ENCODE data around the gene HNRNPA0. TPM values are rescaled to one million over a fixed set of nuclear protein-coding genes. Genes with fewer than 3 reads are reported as not detected.
A peak's percentile ranks its signal among the peaks of the same experiment; 100 is the strongest.
"Not testable (repeated sequence)": the region's sequence is repeated elsewhere in the genome, so short reads cannot be mapped to it uniquely, and the experiment has no call there.

HNRNPA0 gene
- total and polyA plus RNA-seq, 2 donors: 22.3 to 38.5 TPM

GRCh38 chr5:137767937-137768336 lies 13.8 kb upstream of the HNRNPA0 start:
- H3K27ac ChIP-seq (ENCODE audit: low read depth); H3K36me3 ChIP-seq (ENCODE audit: insufficient read depth); DNase-seq (ENCODE audit: extremely low spot score); H3K4me3 ChIP-seq (ENCODE audit: low read depth, low read length); H3K4me1 ChIP-seq (ENCODE audit: insufficient read depth): not testable (repeated sequence)
- WGBS: 90% methylated on average over 5 of the region's 5 CpGs

DNA sequence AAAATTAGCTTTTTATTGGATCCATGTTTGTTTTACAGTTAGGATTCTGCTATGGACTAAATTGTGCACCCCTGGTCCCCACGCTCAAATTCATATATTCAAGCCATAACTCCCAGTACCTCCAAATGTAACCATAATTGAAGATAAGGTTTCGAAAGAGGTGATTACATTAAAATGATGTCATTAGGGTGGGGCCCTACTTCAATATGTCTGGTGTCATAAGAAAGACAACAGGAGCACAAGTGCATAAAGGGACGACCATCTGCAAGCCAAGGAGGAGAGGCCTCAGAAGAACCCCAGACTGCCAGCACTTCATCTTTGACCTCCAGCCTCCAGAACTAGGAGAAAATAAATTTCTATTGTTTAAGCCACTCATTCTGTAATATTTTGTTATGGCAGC lies 7.4 kb upstream of the HNRNPA0 start:
- no peak overlapping the region for H3K4me3 ChIP-seq (ENCODE audit: low read depth, low read length)
- no peak overlapping the region for H3K27ac ChIP-seq (ENCODE audit: low read depth)
- H3K36me3 ChIP-seq (ENCODE audit: insufficient read depth): no peaks in the 10 kb centered on the region
- no peaks in the 10 kb centered on the region for H3K4me1 ChIP-seq (ENCODE audit: insufficient read depth)
- WGBS: 83% methylated on average over 3 of the region's 3 CpGs
- DNase-seq (ENCODE audit: extremely low spot score): no peak

DNA sequence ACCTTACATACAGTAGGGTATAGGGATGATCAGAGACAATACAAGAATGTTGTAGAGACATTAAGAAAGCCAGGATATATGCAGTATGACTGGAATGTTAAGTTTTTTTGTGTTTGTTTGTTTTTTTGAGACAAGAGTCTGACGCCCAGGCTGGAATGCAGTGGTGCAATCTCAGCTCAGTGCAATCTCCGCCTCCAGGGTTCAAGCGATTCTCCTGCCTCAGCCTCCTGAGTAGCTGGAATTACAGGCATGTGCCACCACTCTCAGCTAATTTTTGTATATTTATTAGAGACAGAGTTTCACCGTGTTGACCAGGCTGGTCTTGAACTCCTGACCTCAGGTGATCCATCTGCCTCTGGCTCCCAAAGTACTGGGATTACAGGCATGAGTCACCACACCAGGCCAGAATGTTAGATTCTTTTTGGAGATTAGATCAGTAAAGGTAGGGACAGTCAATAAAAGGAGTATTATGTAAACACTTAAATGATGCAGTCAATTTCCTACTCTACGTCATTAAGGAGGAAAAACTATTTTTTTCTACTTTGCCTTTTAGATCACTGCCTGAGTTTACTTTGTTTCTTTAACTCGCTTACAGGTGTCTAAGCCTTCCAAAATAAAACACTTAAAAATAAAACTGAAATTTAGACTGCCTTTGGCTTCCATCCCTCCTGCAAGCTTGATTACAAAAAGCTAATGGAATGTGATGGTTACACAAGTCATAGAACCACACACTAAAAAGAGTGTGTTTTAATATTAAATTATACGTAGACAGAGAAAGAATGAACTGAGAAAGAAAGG lies 6.8 kb upstream of the HNRNPA0 start:
- Histone ChIP-seq H3K36me3 (ENCODE audit: insufficient read depth) (no peaks in the 10 kb centered on the region), H3K4me1 (ENCODE audit: insufficient read depth) (no peaks in the 10 kb centered on the region), H3K4me3 (ENCODE audit: low read depth, low read length) (no peak overlapping the region), H3K27ac (ENCODE audit: low read depth) (no peak overlapping the region)
- 78% methylated on average over 7 of the region's 7 CpGs for WGBS
- DNase-seq (ENCODE audit: extremely low spot score): no peak

DNA sequence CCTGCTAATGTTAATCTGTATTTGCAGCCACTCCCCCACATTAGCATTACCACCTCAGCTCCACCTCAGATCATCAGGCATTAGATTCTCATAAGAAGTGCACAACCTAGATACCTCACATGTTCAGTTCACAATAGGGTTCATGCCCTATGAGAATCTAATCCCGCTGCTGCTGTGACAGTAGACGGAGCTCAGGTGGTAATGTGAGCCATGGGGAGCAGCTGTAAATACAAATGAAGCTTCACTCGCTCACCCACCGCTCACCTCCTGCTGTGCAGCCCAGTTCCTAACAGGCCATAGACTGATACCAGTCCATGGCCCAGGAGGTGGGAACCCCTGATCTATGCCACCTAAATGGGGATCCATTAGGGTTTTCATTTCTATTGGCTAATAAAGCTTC lies 6.1 kb upstream of the HNRNPA0 start:
- Histone ChIP-seq H3K4me1 (ENCODE audit: insufficient read depth) (no peaks in the 10 kb centered on the region), H3K4me3 (ENCODE audit: low read depth, low read length) (no peak overlapping the region), H3K27ac (ENCODE audit: low read depth) (no peak overlapping the region), H3K36me3 (ENCODE audit: insufficient read depth) (no peaks in the 10 kb centered on the region)
- WGBS: 97% methylated on average over 4 of the region's 4 CpGs
- DNase-seq (ENCODE audit: extremely low spot score): no peak

DNA sequence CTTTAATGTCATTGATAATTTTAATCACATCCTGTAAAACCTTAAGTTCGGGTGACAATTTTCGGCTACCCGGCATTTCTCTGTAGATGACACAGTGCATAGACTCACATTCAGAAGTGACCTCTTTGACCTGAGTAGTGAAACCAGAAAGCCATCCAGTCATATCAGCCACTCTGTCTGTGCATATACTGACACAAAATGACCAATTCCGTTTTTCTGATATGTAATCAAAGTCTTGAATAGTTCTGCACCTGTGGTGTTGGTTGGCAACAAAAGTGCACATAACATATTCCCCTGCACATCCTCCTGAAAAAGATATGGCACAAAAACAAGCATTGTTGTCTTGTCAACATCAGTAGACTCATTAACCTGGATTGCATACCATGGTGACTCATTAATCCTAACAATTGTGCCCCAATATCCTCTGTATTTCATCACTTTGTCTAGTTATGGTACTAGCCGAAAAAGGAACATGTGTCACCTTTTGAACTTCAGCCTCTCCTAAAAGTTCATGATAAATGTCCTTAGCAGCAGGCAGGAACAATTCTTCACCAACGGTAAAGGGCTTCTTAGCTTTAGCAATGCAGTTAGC lies 4.6 kb upstream of the HNRNPA0 start:
- Histone ChIP-seq H3K4me1 (ENCODE audit: insufficient read depth) (no peaks in the 10 kb centered on the region), H3K4me3 (ENCODE audit: low read depth, low read length) (no peak overlapping the region), H3K27ac (ENCODE audit: low read depth) (no peak overlapping the region), H3K36me3 (ENCODE audit: insufficient read depth) (no peaks in the 10 kb centered on the region)
- 80% methylated on average over 6 of the region's 6 CpGs for WGBS
- no peak for DNase-seq (ENCODE audit: extremely low spot score)

DNA sequence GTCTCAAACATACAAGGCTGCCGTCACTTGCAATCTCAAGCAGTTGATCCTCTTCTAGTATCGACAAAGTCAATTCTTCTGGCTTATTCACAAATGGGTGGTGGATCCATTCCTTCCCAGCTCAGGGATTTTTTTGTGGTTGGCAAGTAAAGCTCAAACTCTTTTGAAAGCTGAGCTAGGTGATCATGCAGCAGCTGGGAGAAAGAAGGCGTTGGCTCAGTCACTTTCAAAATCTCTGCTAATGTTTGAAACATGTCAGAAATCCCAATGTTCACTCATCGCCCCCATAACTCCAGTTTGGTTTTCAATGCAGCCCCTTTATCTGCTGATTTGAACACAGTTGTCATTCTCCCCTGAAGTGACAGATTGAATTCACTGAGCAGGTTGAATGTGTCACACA lies 4.0 kb upstream of the HNRNPA0 start:
- WGBS: 90% methylated on average over 4 of the region's 4 CpGs
- no peak overlapping the region for H3K4me3 ChIP-seq (ENCODE audit: low read depth, low read length)
- H3K27ac ChIP-seq (ENCODE audit: low read depth): no peak overlapping the region

DNA sequence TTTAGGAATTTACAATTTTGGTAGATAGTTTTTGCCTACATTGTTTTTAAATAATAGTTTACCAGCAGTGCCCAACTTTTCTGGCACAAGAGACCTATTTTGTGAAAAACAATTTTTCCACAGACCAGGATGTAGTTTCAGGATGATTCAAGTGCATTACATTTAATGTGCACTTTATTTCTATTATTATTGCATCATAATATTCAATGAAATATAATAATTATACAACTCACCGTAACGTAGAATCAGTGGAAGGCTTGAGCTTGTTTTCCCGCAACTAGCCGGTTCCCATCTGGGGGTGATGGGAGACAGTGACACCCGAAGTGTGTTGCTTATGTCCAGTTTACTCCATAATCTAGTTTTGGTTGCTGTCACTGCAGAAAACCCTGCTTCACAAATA lies 3.5 kb upstream of the HNRNPA0 start:
- WGBS: 93% methylated on average over 5 of the region's 5 CpGs
- Histone ChIP-seq H3K4me1 (ENCODE audit: insufficient read depth) (no peaks in the 10 kb centered on the region), H3K4me3 (ENCODE audit: low read depth, low read length) (no peak overlapping the region), H3K36me3 (ENCODE audit: insufficient read depth) (no peaks in the 10 kb centered on the region), H3K27ac (ENCODE audit: low read depth) (no peak overlapping the region)
- no peak for DNase-seq (ENCODE audit: extremely low spot score)

More for the DNA sequence above, 4.0 kb upstream of the HNRNPA0 start:
- Histone ChIP-seq H3K4me1 (ENCODE audit: insufficient read depth) (no peaks in the 10 kb centered on the region), H3K36me3 (ENCODE audit: insufficient read depth) (no peaks in the 10 kb centered on the region)
- DNase-seq (ENCODE audit: extremely low spot score): no peak

- 28% methylated on average over 36 of the region's 36 CpGs for WGBS
- DNase-seq (ENCODE audit: extremely low spot score): no peak
- H3K36me3 ChIP-seq (ENCODE audit: insufficient read depth): no peaks in the 10 kb centered on the region
- peak overlapping the region; percentile 99 for H3K27ac ChIP-seq (ENCODE audit: low read depth)
- peak overlapping the region; percentile 61 for H3K4me3 ChIP-seq (ENCODE audit: low read depth, low read length)
- no peaks in the 10 kb centered on the region for H3K4me1 ChIP-seq (ENCODE audit: insufficient read depth)
Observed at GRCh38 chr5:137754961-137755762, 999 bp upstream of the HNRNPA0 start.

DNA sequence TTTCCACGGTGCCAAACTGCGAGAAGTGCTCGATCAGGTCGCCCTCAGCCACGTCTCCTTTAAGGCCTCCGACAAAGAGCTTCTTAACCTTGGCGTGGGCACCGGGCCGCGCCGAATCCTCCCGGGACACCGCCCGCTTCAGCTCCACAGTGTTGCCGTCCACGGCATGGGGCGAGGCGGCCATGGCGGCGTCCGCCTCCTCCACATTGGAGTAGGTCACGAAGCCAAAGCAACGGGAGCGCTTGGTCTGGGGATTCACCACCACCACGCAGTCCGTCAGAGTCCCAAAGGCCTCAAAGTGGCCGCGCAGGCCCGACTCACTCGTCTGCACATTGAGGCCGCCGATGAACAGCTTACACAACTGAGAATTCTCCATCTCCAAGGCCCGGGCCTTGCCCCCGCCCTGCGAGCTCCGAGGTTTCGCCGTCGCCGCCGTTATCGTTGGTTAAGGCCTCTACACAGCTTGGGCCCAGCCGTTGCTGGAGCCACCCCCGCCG lies 424 bp downstream of the HNRNPA0 start:
- H3K4me1 ChIP-seq (ENCODE audit: insufficient read depth): no peaks in the 10 kb centered on the region
- peak overlapping the region; percentile 61 for H3K4me3 ChIP-seq (ENCODE audit: low read depth, low read length)
- no peak for DNase-seq (ENCODE audit: extremely low spot score)
- H3K27ac ChIP-seq (ENCODE audit: low read depth): peak overlapping the region; percentile 96
- no peaks in the 10 kb centered on the region for H3K36me3 ChIP-seq (ENCODE audit: insufficient read depth)
- under 1% methylated on average over 45 of the region's 45 CpGs for WGBS

GRCh38 chr5:137752905-137753690 lies 1.1 kb downstream of the HNRNPA0 start:
- Histone ChIP-seq H3K36me3 (ENCODE audit: insufficient read depth) (no peaks in the 10 kb centered on the region), H3K27ac (ENCODE audit: low read depth) (peak overlapping the region; percentile 96), H3K4me1 (ENCODE audit: insufficient read depth) (no peaks in the 10 kb centered on the region), H3K4me3 (ENCODE audit: low read depth, low read length) (peak overlapping the region; percentile 61)
- WGBS: under 1% methylated on average over 63 of the region's 63 CpGs
- no peak for DNase-seq (ENCODE audit: extremely low spot score)

- Histone ChIP-seq H3K4me1 (ENCODE audit: insufficient read depth) (no peaks in the 10 kb centered on the region), H3K4me3 (ENCODE audit: low read depth, low read length) (peak overlapping the region; percentile 61), H3K27ac (ENCODE audit: low read depth) (peak overlapping the region; percentile 17), H3K36me3 (ENCODE audit: insufficient read depth) (no peaks in the 10 kb centered on the region)
- DNase-seq (ENCODE audit: extremely low spot score): no peak
- WGBS: 2% methylated on average over 7 of the region's 7 CpGs
Observed at GRCh38 chr5:137751869-137752491, 2.2 kb downstream of the HNRNPA0 start.

- H3K4me3 ChIP-seq (ENCODE audit: low read depth, low read length): no peak overlapping the region
- no peak overlapping the region for H3K27ac ChIP-seq (ENCODE audit: low read depth)
- no peak for DNase-seq (ENCODE audit: extremely low spot score)
- H3K4me1 ChIP-seq (ENCODE audit: insufficient read depth): no peaks in the 10 kb centered on the region
- no peaks in the 10 kb centered on the region for H3K36me3 ChIP-seq (ENCODE audit: insufficient read depth)
- WGBS: 78% methylated on average over 1 of the region's 1 CpG
Observed at GRCh38 chr5:137750436-137750835, 3.7 kb downstream of the HNRNPA0 start.

DNA sequence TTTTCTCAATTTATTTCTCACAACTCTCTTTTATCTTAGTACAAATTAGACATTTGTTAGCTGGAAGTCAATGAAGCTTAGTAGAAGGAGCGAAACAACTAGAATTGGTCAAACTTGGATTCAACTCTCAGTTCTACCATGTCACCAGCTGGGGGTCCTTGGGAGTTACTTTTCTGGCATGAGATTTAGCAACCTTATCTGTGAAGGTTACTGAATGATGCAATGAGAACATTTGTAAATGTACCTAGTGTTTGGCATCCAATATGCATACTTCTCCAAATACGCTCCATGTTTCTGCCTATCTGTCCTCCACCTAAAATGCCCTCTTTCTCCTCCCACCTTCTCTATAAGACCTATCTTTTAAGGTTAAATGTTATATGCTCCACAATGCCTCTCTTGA lies 6.3 kb downstream of the HNRNPA0 start:
- H3K4me1 ChIP-seq (ENCODE audit: insufficient read depth): no peaks in the 10 kb centered on the region
- WGBS: 98% methylated on average over 2 of the region's 2 CpGs
- H3K4me3 ChIP-seq (ENCODE audit: low read depth, low read length): no peak overlapping the region
- no peak overlapping the region for H3K27ac ChIP-seq (ENCODE audit: low read depth)
- H3K36me3 ChIP-seq (ENCODE audit: insufficient read depth): no peaks in the 10 kb centered on the region
- DNase-seq (ENCODE audit: extremely low spot score): no peak

Data from urinary bladder (tissue), 4 donors.